ENCODE measurements around the gene SLC26A5.

- TF ChIP-seq CTCF (IDR thresholded peaks at IDR 0.05): no peak
- TF ChIP-seq TCF7L2 (IDR thresholded peaks at IDR 0.05; ENCODE audit: low read depth, low read length): no peak
- no peak for TF ChIP-seq POLR2AphosphoS5 (IDR thresholded peaks at IDR 0.05; ENCODE audit: low read depth, low read length)
Measured at GRCh38 chr7:103387242-103387641, 58.8 kb downstream of the SLC26A5 start.
